ENCODE measurements around the gene LIN9. TPM values are rescaled to one million over a fixed set of nuclear protein-coding genes. Genes with fewer than 3 reads are reported as not detected.
"Not testable (repeated sequence)": the region's sequence is repeated elsewhere in the genome, so short reads cannot be mapped to it uniquely, and the experiment has no call there.

Gene LIN9
- total and polyA plus RNA-seq, 7 donors: 2.4 to 5.4 (median 3.1) TPM

GRCh38 chr1:226261818-226262217 is 47.1 kb downstream of the LIN9 start:
- TF ChIP-seq EP300 (IDR thresholded peaks at IDR 0.05): no peak
- TF ChIP-seq, protein P1, sequence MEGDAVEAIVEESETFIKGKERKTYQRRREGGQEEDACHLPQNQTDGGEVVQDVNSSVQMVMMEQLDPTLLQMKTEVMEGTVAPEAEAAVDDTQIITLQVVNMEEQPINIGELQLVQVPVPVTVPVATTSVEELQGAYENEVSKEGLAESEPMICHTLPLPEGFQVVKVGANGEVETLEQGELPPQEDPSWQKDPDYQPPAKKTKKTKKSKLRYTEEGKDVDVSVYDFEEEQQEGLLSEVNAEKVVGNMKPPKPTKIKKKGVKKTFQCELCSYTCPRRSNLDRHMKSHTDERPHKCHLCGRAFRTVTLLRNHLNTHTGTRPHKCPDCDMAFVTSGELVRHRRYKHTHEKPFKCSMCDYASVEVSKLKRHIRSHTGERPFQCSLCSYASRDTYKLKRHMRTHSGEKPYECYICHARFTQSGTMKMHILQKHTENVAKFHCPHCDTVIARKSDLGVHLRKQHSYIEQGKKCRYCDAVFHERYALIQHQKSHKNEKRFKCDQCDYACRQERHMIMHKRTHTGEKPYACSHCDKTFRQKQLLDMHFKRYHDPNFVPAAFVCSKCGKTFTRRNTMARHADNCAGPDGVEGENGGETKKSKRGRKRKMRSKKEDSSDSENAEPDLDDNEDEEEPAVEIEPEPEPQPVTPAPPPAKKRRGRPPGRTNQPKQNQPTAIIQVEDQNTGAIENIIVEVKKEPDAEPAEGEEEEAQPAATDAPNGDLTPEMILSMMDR (IDR thresholded peaks at IDR 0.05): no peak
- no peak for TF ChIP-seq POLR2AphosphoS5 (IDR thresholded peaks at IDR 0.05)
- H3K36me3 ChIP-seq: peaks cover 0 to 8% (median 2%) of the 10 kb centered on the region in 4 donors
- no peaks in the 10 kb centered on the region for H3K4me1 ChIP-seq
- intact Hi-C loops (cut with DNase I): no loop called here
- no peak overlapping the region for H3K4me3 ChIP-seq
- H3K27ac ChIP-seq: no peak overlapping the region
- 98% methylated on average over 1 of the region's 1 CpG for WGBS, 2 donors
- no peak for DNase-seq
- no peaks in the 10 kb centered on the region for H3K27me3 ChIP-seq
- peaks cover 0 to 5% (median 1%) of the 10 kb centered on the region in 4 donors for H3K9me3 ChIP-seq

GRCh38 chr1:226255380-226255779 is 53.6 kb downstream of the LIN9 start:
- Histone ChIP-seq H3K9me3 (peaks cover 0 to 2% (median 0%) of the 10 kb centered on the region in 4 donors), H3K27ac (no peak overlapping the region), H3K36me3 (peaks cover 0 to 3% (median 0%) of the 10 kb centered on the region in 4 donors), H3K4me1 (no peaks in the 10 kb centered on the region), H3K27me3 (no peaks in the 10 kb centered on the region), H3K4me3 (no peak overlapping the region)
- TF ChIP-seq, protein P1 (IDR thresholded peaks at IDR 0.05): no peak
- 91 to 93% methylated on average over 3 of the region's 3 CpGs for WGBS, 2 donors
- no peak for DNase-seq
- intact Hi-C loops (cut with DNase I): no loop called here

- intact Hi-C loops (cut with DNase I): no loop called here
- H3K4me1 ChIP-seq: peaks cover 0 to 2% (median 0%) of the 10 kb centered on the region in 4 donors
- no peaks in the 10 kb centered on the region for H3K27me3 ChIP-seq
- 96 to 99% methylated on average over 4 of the region's 4 CpGs for WGBS, 2 donors
- no peaks in the 10 kb centered on the region for H3K36me3 ChIP-seq
- H3K9me3 ChIP-seq: no peaks in the 10 kb centered on the region
- H3K27ac ChIP-seq: no peak overlapping the region
- TF ChIP-seq, protein P1 (IDR thresholded peaks at IDR 0.05): no peak
- TF ChIP-seq POLR2A (IDR thresholded peaks at IDR 0.05) (no peak), POLR2AphosphoS5 (IDR thresholded peaks at IDR 0.05) (no peak), EP300 (IDR thresholded peaks at IDR 0.05) (no peak)
- H3K4me3 ChIP-seq: no peak overlapping the region
- DNase-seq: no peak
Observed at GRCh38 chr1:226253933-226254332, 55.0 kb downstream of the LIN9 start.

DNA sequence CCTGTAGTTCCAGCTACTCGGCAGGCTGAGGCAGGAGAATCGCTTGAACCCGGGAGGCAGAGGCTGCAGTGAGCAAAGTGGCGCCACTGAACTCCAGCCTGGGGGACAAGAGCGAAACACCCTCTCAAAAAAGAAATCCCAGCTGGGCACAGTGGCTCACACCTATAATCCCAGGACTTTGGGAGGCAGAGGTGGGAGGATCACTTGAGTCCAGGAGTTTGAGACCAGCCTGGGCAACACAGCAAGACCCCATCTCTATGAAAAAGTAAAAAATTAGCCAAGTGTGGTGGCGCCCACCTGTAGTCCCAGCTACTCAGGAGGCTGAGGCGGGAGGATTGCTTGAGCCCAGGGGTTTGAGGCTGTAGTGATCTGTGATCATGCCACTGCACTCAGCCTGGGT is 56.1 kb downstream of the LIN9 start:
- H3K4me1 ChIP-seq: peaks cover 0 to 13% (median 5%) of the 10 kb centered on the region in 4 donors
- H3K27ac ChIP-seq; H3K36me3 ChIP-seq; intact Hi-C loops (cut with DNase I); H3K9me3 ChIP-seq; DNase-seq; H3K27me3 ChIP-seq; H3K4me3 ChIP-seq: not testable (repeated sequence)
- 98 to 99% methylated on average over 7 of the region's 7 CpGs for WGBS, 2 donors

GRCh38 chr1:226250511-226250910 is 58.5 kb downstream of the LIN9 start:
- TF ChIP-seq EP300 (IDR thresholded peaks at IDR 0.05): no peak
- no peaks in the 10 kb centered on the region for H3K36me3 ChIP-seq
- H3K27me3 ChIP-seq: no peaks in the 10 kb centered on the region
- DNase-seq: no peak
- H3K4me3 ChIP-seq: no peak overlapping the region
- 94 to 96% methylated on average over 1 of the region's 1 CpG for WGBS, 2 donors
- H3K27ac ChIP-seq: no peak overlapping the region
- H3K4me1 ChIP-seq: peaks cover 0 to 16% (median 8%) of the 10 kb centered on the region in 4 donors
- no peaks in the 10 kb centered on the region for H3K9me3 ChIP-seq
- intact Hi-C loops (cut with DNase I): no loop called here

GRCh38 chr1:226248796-226249195 is 60.2 kb downstream of the LIN9 start:
- 86 to 87% methylated on average over 3 of the region's 3 CpGs for WGBS, 2 donors
- peaks cover 0 to 16% (median 8%) of the 10 kb centered on the region in 4 donors for H3K4me1 ChIP-seq
- intact Hi-C loops (cut with DNase I): no loop called here

More at GRCh38 chr1:226248796-226249195, 60.2 kb downstream of the LIN9 start:
- DNase-seq: no peak
- H3K9me3 ChIP-seq: no peaks in the 10 kb centered on the region
- no peaks in the 10 kb centered on the region for H3K27me3 ChIP-seq
- H3K4me3 ChIP-seq: no peak overlapping the region
- H3K27ac ChIP-seq: no peak overlapping the region
- no peaks in the 10 kb centered on the region for H3K36me3 ChIP-seq
- TF ChIP-seq POLR2A (IDR thresholded peaks at IDR 0.05) (no peak), EP300 (IDR thresholded peaks at IDR 0.05) (no peak), POLR2AphosphoS5 (IDR thresholded peaks at IDR 0.05) (no peak)
- TF ChIP-seq, protein P1 (IDR thresholded peaks at IDR 0.05): no peak

All from sigmoid colon (tissue), 7 donors.